K562 (cell line): Measurements from ENCODE around the gene PODXL2. TPM values are rescaled to one million over a fixed set of nuclear protein-coding genes. Genes with fewer than 3 reads are reported as not detected.
A peak's percentile ranks its signal among the peaks of the same experiment; 100 is the strongest.

ENCODE experiments used
- ATAC-seq: fragments of 200-7000 bp; cut with Tn5 transposase; 3 replicates; pipeline ENCODE4 v1.9.1; 2020; ENCODE audit warnings: moderate library complexity
- BruUV-seq: library from RNA; stranded (reverse); fragments of 400-500 nt; replicated peaks from 2 replicates; lab custom pipeline; 2021; lab: Mats Ljungman, UMichigan
- CTCF ChIA-PET: fragments of 300-600 bp; formaldehyde crosslinking; extraction: SDS; loops from one replicate; lab custom pipeline; 2021; ENCODE audit warnings: low intra/inter-chr PET ratio; lab: Yijun Ruan, JAX
- POLR2A ChIA-PET: fragments of 300-600, 350-650 bp; sonication (Branson Sonifier 250); formaldehyde crosslinking; extraction: SDS; loops from one replicate; lab custom pipeline; 2021; ENCODE audit warnings: antibody characterized with exemption, inconsistent platforms; lab: Yijun Ruan, JAX
- DNase-seq, 4 experiments: peaks; one replicate each; pipeline versions ENCODE4 v3.0.0 to v3.0.0-alpha.2; 2011 to 2018; ENCODE audit warnings: low spot score in 3 of 4, mixed read lengths in 3 of 4; ENCODE audit errors: extremely low read depth in 1 of 4
- FAIRE-seq: peaks from 2 replicates; lab custom pipeline; 2011; peaks lifted over from hg19 to GRCh38; lab: Jason Lieb, UNC
- H2AFZ ChIP-seq: 2 replicates; pipeline ENCODE4 v1.6.0; 2011; ENCODE audit warnings: low read depth, low read length, control low read depth, inconsistent platforms
- H3K27ac ChIP-seq: fragments of 200-600 bp; 3 replicates; pipeline ENCODE4 v1.8.0; 2011; ENCODE audit warnings: low read depth, mild to moderate bottlenecking, control low read depth, inconsistent platforms, low read length, moderate library complexity, mixed read lengths; ENCODE audit errors: extremely low read depth
- H3K27me3 ChIP-seq, 2 experiments: fragments of 300-600 bp in 1 of 2; 2 replicates in 1 of 2; 3 replicates in 1 of 2; pipeline versions ENCODE4 v1.6.0 to v1.8.0; 2011; ENCODE audit warnings: inconsistent platforms in 2 of 2, low read length in 2 of 2, mild to moderate bottlenecking in 1 of 2, mixed read lengths in 1 of 2, moderate library complexity in 1 of 2; ENCODE audit not compliant: control insufficient read depth in 2 of 2, insufficient read depth in 2 of 2
- H3K36me3 ChIP-seq: fragments of 300-600 bp; 3 replicates; pipeline ENCODE4 v1.8.0; 2011; ENCODE audit warnings: mild to moderate bottlenecking, low read length, inconsistent platforms; ENCODE audit not compliant: control insufficient read depth, insufficient read depth
- H3K4me1 ChIP-seq, 2 experiments: fragments of 200-600 bp in 1 of 2; replicated peaks in 1 of 2; 2 replicates in 1 of 2; 3 replicates in 1 of 2; pipeline versions ENCODE4 v1.5.1 to v1.8.0; 2011; ENCODE audit warnings: inconsistent platforms in 2 of 2, low read length in 2 of 2, mild to moderate bottlenecking in 1 of 2, mixed read lengths in 1 of 2, moderate library complexity in 1 of 2; ENCODE audit not compliant: control insufficient read depth in 2 of 2, insufficient read depth in 2 of 2
- H3K4me2 ChIP-seq: 2 replicates; pipeline ENCODE4 v1.6.1; 2011; ENCODE audit warnings: low read length, control low read depth, inconsistent platforms, mixed read lengths; ENCODE audit not compliant: insufficient read depth
- H3K4me3 ChIP-seq: fragments of 200-600 bp; sonication (generic), shearing (Covaris generic); 2 replicates; pipeline ENCODE4 v1.5.1; 2016; ENCODE audit warnings: control low read depth, inconsistent platforms
- H3K79me2 ChIP-seq: fragments of 200-600 bp; 3 replicates; pipeline ENCODE4 v1.8.0; 2011; ENCODE audit warnings: low read length, inconsistent platforms; ENCODE audit not compliant: control insufficient read depth, insufficient read depth
- H3K9ac ChIP-seq, 2 experiments: 2 replicates each; pipeline versions ENCODE4 v1.6.0 to v1.6.1; 2011; ENCODE audit warnings: low read depth in 2 of 2, low read length in 2 of 2, control low read depth in 1 of 2, inconsistent platforms in 1 of 2, mild to moderate bottlenecking in 1 of 2, mixed read lengths in 1 of 2; ENCODE audit not compliant: insufficient read depth in 1 of 2
- H3K9me1 ChIP-seq: one replicate; pipeline ENCODE4 v1.6.0; 2011; ENCODE audit warnings: inconsistent platforms, mild to moderate bottlenecking, low read length, moderate library complexity; ENCODE audit not compliant: control insufficient read depth, insufficient read depth
- H3K9me3 ChIP-seq: replicated peaks from 2 replicates; pipeline ENCODE4 v1.5.1; 2011; ENCODE audit warnings: low read depth, low read length, inconsistent platforms; ENCODE audit not compliant: control insufficient read depth, insufficient read depth
- H4K20me1 ChIP-seq: replicated peaks from 2 replicates; pipeline ENCODE4 v1.6.1; 2011; ENCODE audit warnings: low read length, inconsistent platforms, mixed read lengths; ENCODE audit not compliant: control insufficient read depth, insufficient read depth
- BCL6 ChIP-seq: fragments of 250-450 bp; sonication (Bioruptor Pico); IDR thresholded peaks from 2 replicates; pipeline ENCODE4 v1.4.0; 2020
- GATA2 ChIP-seq: sonication (generic); formaldehyde crosslinking; IDR thresholded peaks from 2 replicates; pipeline ENCODE4 v1.4.0; 2020; ENCODE audit warnings: mild to moderate bottlenecking, missing genetic modification reagents
- NFE2 ChIP-seq: IDR thresholded peaks from 2 replicates; pipeline ENCODE4 v1.6.1; 2014; ENCODE audit warnings: antibody characterized with exemption, low read depth
- NFIC ChIP-seq: fragments of 450-650 bp; IDR thresholded peaks from 2 replicates; pipeline ENCODE4 v1.6.1; 2017; ENCODE audit warnings: mild to moderate bottlenecking, inconsistent platforms
- TOE1 ChIP-seq, 2 experiments: fragments of 450-650 bp in 1 of 2; sonication (generic) in 1 of 2; formaldehyde crosslinking in 1 of 2; IDR thresholded peaks; 2 replicates each; pipeline versions ENCODE4 v1.7.1 to v1.8.0; 2016 to 2022; ENCODE audit warnings: borderline replicate concordance in 2 of 2, mild to moderate bottlenecking in 2 of 2, antibody characterized with exemption in 1 of 2, inconsistent platforms in 1 of 2, low read depth in 1 of 2, missing genetic modification reagents in 1 of 2, moderate library complexity in 1 of 2
- ZNF445 ChIP-seq: fragments of 250-450 bp; sonication (Bioruptor Pico); IDR thresholded peaks from 2 replicates; pipeline ENCODE4 v1.4.0; 2020; ENCODE audit warnings: low read depth, mild to moderate bottlenecking, moderate library complexity
- ZNF77 ChIP-seq: fragments of 250-450 bp; sonication (Bioruptor Pico); IDR thresholded peaks from 2 replicates; pipeline ENCODE4 v1.5.0; 2020
- WGBS: fragments of 100-300 bp; shearing (Covaris generic); methylation state at CpG from one replicate; pipeline ENCODE4 v1.1.6; 2016; ENCODE audit warnings: low coverage, mixed read lengths; ENCODE audit not compliant: insufficient coverage; ENCODE audit errors: missing lambda C conversion rate; 5-methylcytosine and 5-hydroxymethylcytosine counted together
- in situ Hi-C: fragments of 300-500 bp; cut with MboI; formaldehyde crosslinking; loops from 4 replicates; pipeline ENCODE4 v1.15.0; 2018; ENCODE audit warnings: inconsistent platforms, mixed read lengths
- intact Hi-C: fragments of 100-400 bp; cut with micrococcal nuclease; formaldehyde crosslinking; loops from 2 replicates; pipeline ENCODE4 v1.14.2; 2022
- polyA plus RNA-seq, 8 experiments: library from polyadenylated mRNA; depleted of rRNA in 4 of 8; stranded (reverse) in 5 of 8; unstranded in 3 of 8; fragments of >200 nt; fragmentation: Nextera tagmentation in 2 of 8; fragmentation: Illumina TruSeq in 1 of 8; extraction: Ambion mirVana in 2 of 8; extraction: Trizol in 1 of 8; gene quantifications; 2 replicates each; pipeline versions ENCODE4 v1.2.1 to v1.2.3, GENCODE V29; 2011 to 2014; ENCODE audit warnings: inconsistent platforms in 1 of 8, missing spikeins in 1 of 8
- total RNA-seq, 7 experiments: library from RNA; depleted of rRNA in 6 of 7; stranded (reverse); fragments of >200 nt in 6 of 7; fragmentation: Illumina TruSeq in 2 of 7; extraction: Trizol in 2 of 7; gene quantifications; 2 replicates each; pipeline versions ENCODE4 v1.2.1 to v1.2.3, GENCODE V29; 2011 to 2021; ENCODE audit warnings: low replicate concordance in 1 of 7
- TF ChIP-seq, protein P1 (sequence below): sonication (generic); formaldehyde crosslinking; IDR thresholded peaks from 2 replicates; pipeline ENCODE4 v1.8.0; 2022; ENCODE audit warnings: missing genetic modification reagents, mild to moderate bottlenecking, moderate library complexity, borderline replicate concordance
- TF ChIP-seq, protein P2 (sequence below): fragments of 450-650 bp; formaldehyde crosslinking; IDR thresholded peaks from 2 replicates; pipeline ENCODE4 v1.4.0; 2020; ENCODE audit warnings: mild to moderate bottlenecking, mixed read lengths
- TF ChIP-seq, protein P3 (sequence below): fragments of 250-450 bp; sonication (Bioruptor Pico); IDR thresholded peaks from 2 replicates; pipeline ENCODE4 v1.8.0; 2022; ENCODE audit warnings: inconsistent platforms

The PODXL2 gene
- total and polyA plus RNA-seq, 9 of the 15 experiments (the other 6 are each of a cell fraction or from before 2014, with no cell fraction given): 0.03 to 52.5 (median 21.9) TPM

DNA sequence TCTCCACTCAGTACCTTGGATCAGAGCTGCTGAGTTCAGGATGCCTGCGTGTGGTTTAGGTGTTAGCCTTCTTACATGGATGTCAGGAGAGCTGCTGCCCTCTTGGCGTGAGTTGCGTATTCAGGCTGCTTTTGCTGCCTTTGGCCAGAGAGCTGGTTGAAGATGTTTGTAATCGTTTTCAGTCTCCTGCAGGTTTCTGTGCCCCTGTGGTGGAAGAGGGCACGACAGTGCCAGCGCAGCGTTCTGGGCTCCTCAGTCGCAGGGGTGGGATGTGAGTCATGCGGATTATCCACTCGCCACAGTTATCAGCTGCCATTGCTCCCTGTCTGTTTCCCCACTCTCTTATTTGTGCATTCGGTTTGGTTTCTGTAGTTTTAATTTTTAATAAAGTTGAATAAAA, 7.0 kb upstream of the PODXL2 start:
- no peak overlapping the region for H3K27ac ChIP-seq
- no peak overlapping the region for H3K4me3 ChIP-seq
- H3K4me1 ChIP-seq: no peaks in the 10 kb centered on the region
- H3K4me2 ChIP-seq: no peak overlapping the region
- no peaks in the 10 kb centered on the region for H3K27me3 ChIP-seq
- WGBS: 91% methylated on average over 11 of the region's 11 CpGs
- DNase-seq (no peak), FAIRE-seq (no peak), ATAC-seq (no peak)
- H3K36me3 ChIP-seq: peaks cover 51% of the 10 kb centered on the region; the same call in 2 of the 3 replicates
- no peak overlapping the region for H2AFZ ChIP-seq
- no peak overlapping the region for H3K9ac ChIP-seq
- H4K20me1 ChIP-seq: no peaks in the 10 kb centered on the region; the same call in 1 of the 2 replicates
- no peaks in the 10 kb centered on the region for H3K79me2 ChIP-seq
- TF ChIP-seq NFE2 (no peak), BCL6 (no peak), TOE1 (IDR thresholded peaks at IDR 0.05; ENCODE audit: borderline replicate concordance) (no peak), TOE1 (CRISPR knock-in tag; IDR thresholded peaks at IDR 0.05; ENCODE audit: borderline replicate concordance, low read depth) (no peak), ZNF77 (CRISPR knock-in tag) (no peak), ZNF445 (no peak), NFIC (no peak), GATA2 (CRISPR knock-in tag) (no peak)
- TF ChIP-seq, protein P1, sequence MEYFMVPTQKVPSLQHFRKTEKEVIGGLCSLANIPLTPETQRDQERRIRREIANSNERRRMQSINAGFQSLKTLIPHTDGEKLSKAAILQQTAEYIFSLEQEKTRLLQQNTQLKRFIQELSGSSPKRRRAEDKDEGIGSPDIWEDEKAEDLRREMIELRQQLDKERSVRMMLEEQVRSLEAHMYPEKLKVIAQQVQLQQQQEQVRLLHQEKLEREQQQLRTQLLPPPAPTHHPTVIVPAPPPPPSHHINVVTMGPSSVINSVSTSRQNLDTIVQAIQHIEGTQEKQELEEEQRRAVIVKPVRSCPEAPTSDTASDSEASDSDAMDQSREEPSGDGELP (CRISPR knock-in tag): no peak
- TF ChIP-seq, protein P2, sequence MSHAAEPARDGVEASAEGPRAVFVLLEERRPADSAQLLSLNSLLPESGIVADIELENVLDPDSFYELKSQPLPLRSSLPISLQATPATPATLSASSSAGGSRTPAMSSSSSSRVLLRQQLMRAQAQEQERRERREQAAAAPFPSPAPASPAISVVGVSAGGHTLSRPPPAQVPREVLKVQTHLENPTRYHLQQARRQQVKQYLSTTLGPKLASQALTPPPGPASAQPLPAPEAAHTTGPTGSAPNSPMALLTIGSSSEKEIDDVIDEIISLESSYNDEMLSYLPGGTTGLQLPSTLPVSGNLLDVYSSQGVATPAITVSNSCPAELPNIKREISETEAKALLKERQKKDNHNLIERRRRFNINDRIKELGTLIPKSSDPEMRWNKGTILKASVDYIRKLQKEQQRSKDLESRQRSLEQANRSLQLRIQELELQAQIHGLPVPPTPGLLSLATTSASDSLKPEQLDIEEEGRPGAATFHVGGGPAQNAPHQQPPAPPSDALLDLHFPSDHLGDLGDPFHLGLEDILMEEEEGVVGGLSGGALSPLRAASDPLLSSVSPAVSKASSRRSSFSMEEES: no peak
- TF ChIP-seq, protein P3, sequence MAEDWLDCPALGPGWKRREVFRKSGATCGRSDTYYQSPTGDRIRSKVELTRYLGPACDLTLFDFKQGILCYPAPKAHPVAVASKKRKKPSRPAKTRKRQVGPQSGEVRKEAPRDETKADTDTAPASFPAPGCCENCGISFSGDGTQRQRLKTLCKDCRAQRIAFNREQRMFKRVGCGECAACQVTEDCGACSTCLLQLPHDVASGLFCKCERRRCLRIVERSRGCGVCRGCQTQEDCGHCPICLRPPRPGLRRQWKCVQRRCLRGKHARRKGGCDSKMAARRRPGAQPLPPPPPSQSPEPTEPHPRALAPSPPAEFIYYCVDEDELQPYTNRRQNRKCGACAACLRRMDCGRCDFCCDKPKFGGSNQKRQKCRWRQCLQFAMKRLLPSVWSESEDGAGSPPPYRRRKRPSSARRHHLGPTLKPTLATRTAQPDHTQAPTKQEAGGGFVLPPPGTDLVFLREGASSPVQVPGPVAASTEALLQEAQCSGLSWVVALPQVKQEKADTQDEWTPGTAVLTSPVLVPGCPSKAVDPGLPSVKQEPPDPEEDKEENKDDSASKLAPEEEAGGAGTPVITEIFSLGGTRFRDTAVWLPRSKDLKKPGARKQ: no peak
- ChIA-PET CTCF (no interaction called here), POLR2A (interaction anchor here (2.4 to 3.1 kb wide), 2 partner anchors 11 to 24 kb away, joined by 8 to 18 read pairs; partner anchors contain the start of gene MCM2)
- no peaks in the 10 kb centered on the region for H3K9me1 ChIP-seq
- no peaks in the 10 kb centered on the region for H3K9me3 ChIP-seq
- TSS peak; percentile 58 for BruUV-seq
- in situ Hi-C loops: no loop called here
- intact Hi-C loops: no loop called here
